ENCODE data around the gene PTPA. TPM values are rescaled to one million over a fixed set of nuclear protein-coding genes. Genes with fewer than 3 reads are reported as not detected.

Gene PTPA
- total and polyA plus RNA-seq, 2 donors (not counting 3 experiments of a cell fraction or from before 2014, with no cell fraction given) = 97.7 to 121 TPM

- Histone ChIP-seq H3K27me3 (ENCODE audit: control insufficient read depth in 2 of 2, insufficient read depth in 2 of 2, low read length in 2 of 2) (no peaks in the 10 kb centered on the region), H3K27ac (ENCODE audit: insufficient read depth, low read depth, low read length) (no peak overlapping the region), H3K4me2 (ENCODE audit: insufficient read depth, low read length) (no peak overlapping the region), H3K4me3 (replicated peaks in 1 of 3; ENCODE audit: insufficient read depth in 1 of 3, low read depth in 1 of 3, low read length in 3 of 3) (no peak overlapping the region), H3K4me1 (ENCODE audit: control insufficient read depth, extremely low read depth, insufficient read depth, low read length) (peaks cover 9% of the 10 kb centered on the region), H4K20me1 (replicated peaks; ENCODE audit: control insufficient read depth, extremely low read depth, insufficient read depth, low read length) (no peaks in the 10 kb centered on the region), H3K79me2 (ENCODE audit: control insufficient read depth, insufficient read depth, low read length) (no peaks in the 10 kb centered on the region), H2AFZ (ENCODE audit: low read depth, low read length) (no peak overlapping the region), H3K36me3 (ENCODE audit: control insufficient read depth in 2 of 2, extremely low read depth in 1 of 2, insufficient read depth in 2 of 2, low read length in 2 of 2) (no peaks in the 10 kb centered on the region), H3K9ac (replicated peaks; ENCODE audit: extremely low read depth, insufficient read depth, low read length) (no peak overlapping the region), H3K9me1 (replicated peaks; ENCODE audit: control insufficient read depth, extremely low read depth, insufficient read depth, low read length) (no peaks in the 10 kb centered on the region), H3K9me3 (replicated peaks; ENCODE audit: control insufficient read depth, insufficient read depth, low read length) (no peaks in the 10 kb centered on the region)
- dilution Hi-C loops (cut with MboI; ENCODE audit: extremely low pct_ligation_motif_present, low sequenced_read_pairs) (no loop called here), intact Hi-C loops (cut with micrococcal nuclease) (no loop called here)
- TF ChIP-seq POLR2A (IDR thresholded peaks at IDR 0.05; ENCODE audit: low read depth, low read length) (no peak), GATA2 (IDR thresholded peaks at IDR 0.05; ENCODE audit: insufficient read depth, insufficient read length, low read depth, low read length) (no peak), MAX (IDR thresholded peaks at IDR 0.05; ENCODE audit: insufficient read depth, insufficient read length) (no peak), EZH2 (IDR thresholded peaks at IDR 0.05; ENCODE audit: borderline replicate concordance, low read depth, low read length, severe bottlenecking) (no peak), MYC (IDR thresholded peaks at IDR 0.05; ENCODE audit: low read depth, low read length) (no peak), FOS (IDR thresholded peaks at IDR 0.05; ENCODE audit: borderline replicate concordance, insufficient read depth, low read length) (no peak), POLR2AphosphoS5 (IDR thresholded peaks at IDR 0.05; ENCODE audit: insufficient read depth, low read depth, low read length) (no peak)
- TF ChIP-seq, protein P1, sequence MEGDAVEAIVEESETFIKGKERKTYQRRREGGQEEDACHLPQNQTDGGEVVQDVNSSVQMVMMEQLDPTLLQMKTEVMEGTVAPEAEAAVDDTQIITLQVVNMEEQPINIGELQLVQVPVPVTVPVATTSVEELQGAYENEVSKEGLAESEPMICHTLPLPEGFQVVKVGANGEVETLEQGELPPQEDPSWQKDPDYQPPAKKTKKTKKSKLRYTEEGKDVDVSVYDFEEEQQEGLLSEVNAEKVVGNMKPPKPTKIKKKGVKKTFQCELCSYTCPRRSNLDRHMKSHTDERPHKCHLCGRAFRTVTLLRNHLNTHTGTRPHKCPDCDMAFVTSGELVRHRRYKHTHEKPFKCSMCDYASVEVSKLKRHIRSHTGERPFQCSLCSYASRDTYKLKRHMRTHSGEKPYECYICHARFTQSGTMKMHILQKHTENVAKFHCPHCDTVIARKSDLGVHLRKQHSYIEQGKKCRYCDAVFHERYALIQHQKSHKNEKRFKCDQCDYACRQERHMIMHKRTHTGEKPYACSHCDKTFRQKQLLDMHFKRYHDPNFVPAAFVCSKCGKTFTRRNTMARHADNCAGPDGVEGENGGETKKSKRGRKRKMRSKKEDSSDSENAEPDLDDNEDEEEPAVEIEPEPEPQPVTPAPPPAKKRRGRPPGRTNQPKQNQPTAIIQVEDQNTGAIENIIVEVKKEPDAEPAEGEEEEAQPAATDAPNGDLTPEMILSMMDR (IDR thresholded peaks at IDR 0.05; ENCODE audit: extremely low read depth in 1 of 2, insufficient read depth in 1 of 2, low read depth in 1 of 2, low read length in 2 of 2) = no peak
- BruUV-seq (replicated peaks) = TSS peak; percentile 17
- CTCF ChIA-PET = interaction anchor here (0.9 to 1.8 kb wide), 5 partner anchors 10 to 26 kb away, joined by 3 to 5 read pairs (median 4); no protein-coding TSS in a partner anchor
- FAIRE-seq (no peak), DNase-seq (ENCODE audit: low read depth, low spot score) (no peak)
- POLR2A ChIA-PET = no interaction called here
Observed at GRCh38 chr9:129148463-129149204, 37.4 kb downstream of the PTPA start.

Measured in endothelial cell of umbilical vein (primary cell).